NT2/D1 (cell line): Measurements from ENCODE around the gene LAMB4.

Source experiments
- SUZ12 ChIP-seq: IDR thresholded peaks from 2 replicates; pipeline ENCODE4 v1.6.1; 2011; ENCODE audit not compliant: insufficient read length, insufficient read depth; ENCODE audit errors: extremely low read depth
- YY1 ChIP-seq: IDR thresholded peaks from 2 replicates; pipeline ENCODE4 v1.6.1; 2011; ENCODE audit not compliant: insufficient read length, insufficient read depth
- ZNF274 ChIP-seq: IDR thresholded peaks from 2 replicates; pipeline ENCODE4 v1.6.1; 2011; ENCODE audit warnings: mild to moderate bottlenecking, low read depth, low read length

- no peak for TF ChIP-seq YY1
- TF ChIP-seq ZNF274 = no peak
- no peak for TF ChIP-seq SUZ12
These were observed 75.6 kb downstream of the LAMB4 start for GRCh38 chr7:108054537-108054936.
